Gastrocnemius medialis (tissue), 4 donors: ENCODE data around the gene FPGS. TPM values are rescaled to one million over a fixed set of nuclear protein-coding genes. Genes with fewer than 3 reads are reported as not detected.

Experiments
- ATAC-seq, 2 donors: fragments of 150-250 bp; one replicate each; pipeline ENCODE4 v1.9.1; 2016
- DNase-seq, 2 donors: peaks; one replicate each; pipeline ENCODE4 v3.0.0-alpha.2; 2019
- H3K27ac ChIP-seq, 4 donors: fragments of 200-600 bp; sonication (generic); 1 replicate in 1 of 4; 2 replicates in 3 of 4; pipeline ENCODE4 v1.5.1; 2016 to 2018; ENCODE audit warnings: mild to moderate bottlenecking in 2 of 4, moderate library complexity in 1 of 4
- H3K27me3 ChIP-seq, 3 donors: fragments of 200-600 bp; sonication (generic) in 2 of 3; 1 replicate in 1 of 3; 2 replicates in 2 of 3; pipeline versions ENCODE4 v1.5.1 to v1.6.0; 2016 to 2019; ENCODE audit warnings: mild to moderate bottlenecking in 1 of 3, moderate library complexity in 1 of 3
- H3K36me3 ChIP-seq, 2 donors: fragments of 200-600 bp; sonication (generic) in 1 of 2; one replicate each; pipeline ENCODE4 v1.5.1; 2017 to 2018
- H3K4me1 ChIP-seq, 2 donors: fragments of 200-600 bp; sonication (generic) in 1 of 2; one replicate each; pipeline ENCODE4 v1.5.1; 2016 to 2017; ENCODE audit warnings: mild to moderate bottlenecking in 2 of 2
- H3K4me3 ChIP-seq, 4 donors: fragments of 200-600 bp; sonication (generic) in 3 of 4; 1 replicate in 1 of 4; 2 replicates in 3 of 4; pipeline ENCODE4 v1.5.1; 2016 to 2019; ENCODE audit warnings: mild to moderate bottlenecking in 2 of 4
- H3K9me3 ChIP-seq, 3 donors: fragments of 200-600 bp; sonication (generic) in 2 of 3; 1 replicate in 1 of 3; 2 replicates in 2 of 3; pipeline ENCODE4 v1.5.1; 2016 to 2019
- POLR2A ChIP-seq, 2 donors: fragments of 450-650 bp; IDR thresholded peaks; one replicate each; pipeline ENCODE4 v1.6.1; 2017; ENCODE audit warnings: antibody characterized with exemption in 2 of 2, mild to moderate bottlenecking in 2 of 2, moderate library complexity in 2 of 2
- in situ Hi-C, 4 donors: fragments of 200-750 bp; cut with MboI; loops; one replicate each; pipeline versions ENCODE4 v1.15.0 to v1.8.0; 2017; ENCODE audit warnings: low sequenced_read_pairs in 4 of 4
- intact Hi-C: fragments of 100-400 bp; cut with DNase I; formaldehyde crosslinking; loops from one replicate; pipeline ENCODE4 v1.15.1; 2023; ENCODE audit warnings: low total_unique reads
- total RNA-seq, 4 donors: library from RNA; depleted of rRNA; stranded (reverse); fragments of >200 nt; gene quantifications; one replicate each; pipeline versions ENCODE4 v1.1.0 to v1.2.3, GENCODE V29; 2016
- TF ChIP-seq, protein P1 (sequence below), 5 experiments: fragments of 450-650 bp in 3 of 5; fragments of 200-600 bp in 2 of 5; sonication (generic) in 2 of 5; IDR thresholded peaks in 4 of 5; conservative IDR thresholded peaks in 1 of 5; 1 replicate in 4 of 5; 2 replicates in 1 of 5; pipeline ENCODE4 v1.5.1; 2016 to 2019; ENCODE audit warnings: antibody characterized with exemption in 5 of 5, mild to moderate bottlenecking in 3 of 5, moderate library complexity in 3 of 5

The FPGS gene
- total RNA-seq, 4 donors from 2014 or later = 36.4 to 87.6 (median 47.7) TPM

- TF ChIP-seq POLR2A (IDR thresholded peaks at IDR 0.05) = no peak
- TF ChIP-seq, protein P1, sequence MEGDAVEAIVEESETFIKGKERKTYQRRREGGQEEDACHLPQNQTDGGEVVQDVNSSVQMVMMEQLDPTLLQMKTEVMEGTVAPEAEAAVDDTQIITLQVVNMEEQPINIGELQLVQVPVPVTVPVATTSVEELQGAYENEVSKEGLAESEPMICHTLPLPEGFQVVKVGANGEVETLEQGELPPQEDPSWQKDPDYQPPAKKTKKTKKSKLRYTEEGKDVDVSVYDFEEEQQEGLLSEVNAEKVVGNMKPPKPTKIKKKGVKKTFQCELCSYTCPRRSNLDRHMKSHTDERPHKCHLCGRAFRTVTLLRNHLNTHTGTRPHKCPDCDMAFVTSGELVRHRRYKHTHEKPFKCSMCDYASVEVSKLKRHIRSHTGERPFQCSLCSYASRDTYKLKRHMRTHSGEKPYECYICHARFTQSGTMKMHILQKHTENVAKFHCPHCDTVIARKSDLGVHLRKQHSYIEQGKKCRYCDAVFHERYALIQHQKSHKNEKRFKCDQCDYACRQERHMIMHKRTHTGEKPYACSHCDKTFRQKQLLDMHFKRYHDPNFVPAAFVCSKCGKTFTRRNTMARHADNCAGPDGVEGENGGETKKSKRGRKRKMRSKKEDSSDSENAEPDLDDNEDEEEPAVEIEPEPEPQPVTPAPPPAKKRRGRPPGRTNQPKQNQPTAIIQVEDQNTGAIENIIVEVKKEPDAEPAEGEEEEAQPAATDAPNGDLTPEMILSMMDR (IDR thresholded peaks at IDR 0.05 in 4 of 5, conservative IDR thresholded peaks at IDR 0.05 in 1 of 5) = no peak
- peak in 1 of 2 donors; percentile 56 for DNase-seq
- in situ Hi-C loops (no loop called here), intact Hi-C loops (no loop called here)
- Histone ChIP-seq H3K27ac (peak overlapping the region in 3 of 4 donors; percentile 6 to 23 (median 10)), H3K9me3 (no peaks in the 10 kb centered on the region), H3K4me3 (no peak overlapping the region), H3K36me3 (peaks cover 0 to 7% of the 10 kb centered on the region in 2 donors), H3K27me3 (no peaks in the 10 kb centered on the region), H3K4me1 (peaks cover 9 to 11% of the 10 kb centered on the region in 2 donors)
- ATAC-seq = peak; percentile 24 to 53
Measured at GRCh38 chr9:127796225-127796813, 6.4 kb upstream of the FPGS start.

DNA sequence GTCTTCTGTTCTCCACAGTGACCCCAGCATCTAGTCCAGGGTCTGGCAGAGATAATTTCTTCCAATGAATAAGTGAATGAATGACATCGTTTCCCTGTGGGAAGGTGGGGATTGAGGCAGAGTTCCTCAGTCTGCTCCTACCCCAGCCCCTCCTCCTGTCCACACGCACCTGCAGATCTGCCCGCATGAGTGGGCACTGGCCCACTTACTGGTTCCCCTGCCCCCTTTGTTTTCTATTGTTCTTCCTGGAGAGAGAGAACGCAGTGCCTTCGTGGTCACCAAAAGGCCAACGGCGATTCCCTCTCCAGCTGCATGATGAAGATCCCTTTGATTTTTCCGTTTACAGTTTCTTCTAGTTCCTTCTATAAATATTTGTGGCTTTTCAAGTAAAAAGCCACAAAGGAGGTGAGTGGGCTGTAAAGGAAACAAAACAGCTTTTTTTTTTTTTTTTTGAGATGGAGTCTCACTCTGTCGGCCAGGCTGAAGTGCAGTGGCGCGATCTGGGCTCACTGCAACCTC lies 5.8 kb upstream of the FPGS start:
- no peak overlapping the region for H3K4me3 ChIP-seq
- peak overlapping the region in 2 of 4 donors; percentile 6 to 10 for H3K27ac ChIP-seq
- H3K9me3 ChIP-seq = no peaks in the 10 kb centered on the region
- no peak for ATAC-seq
- H3K27me3 ChIP-seq = no peaks in the 10 kb centered on the region
- peaks cover 0 to 1% of the 10 kb centered on the region in 2 donors for H3K36me3 ChIP-seq
- in situ Hi-C loops = no loop called here
- intact Hi-C loops = no loop called here
- peaks cover 12 to 17% of the 10 kb centered on the region in 2 donors for H3K4me1 ChIP-seq
- DNase-seq = no peak
- no peak for TF ChIP-seq POLR2A (IDR thresholded peaks at IDR 0.05)
- TF ChIP-seq, protein P1 (IDR thresholded peaks at IDR 0.05 in 4 of 5, conservative IDR thresholded peaks at IDR 0.05 in 1 of 5) = no peak

DNA sequence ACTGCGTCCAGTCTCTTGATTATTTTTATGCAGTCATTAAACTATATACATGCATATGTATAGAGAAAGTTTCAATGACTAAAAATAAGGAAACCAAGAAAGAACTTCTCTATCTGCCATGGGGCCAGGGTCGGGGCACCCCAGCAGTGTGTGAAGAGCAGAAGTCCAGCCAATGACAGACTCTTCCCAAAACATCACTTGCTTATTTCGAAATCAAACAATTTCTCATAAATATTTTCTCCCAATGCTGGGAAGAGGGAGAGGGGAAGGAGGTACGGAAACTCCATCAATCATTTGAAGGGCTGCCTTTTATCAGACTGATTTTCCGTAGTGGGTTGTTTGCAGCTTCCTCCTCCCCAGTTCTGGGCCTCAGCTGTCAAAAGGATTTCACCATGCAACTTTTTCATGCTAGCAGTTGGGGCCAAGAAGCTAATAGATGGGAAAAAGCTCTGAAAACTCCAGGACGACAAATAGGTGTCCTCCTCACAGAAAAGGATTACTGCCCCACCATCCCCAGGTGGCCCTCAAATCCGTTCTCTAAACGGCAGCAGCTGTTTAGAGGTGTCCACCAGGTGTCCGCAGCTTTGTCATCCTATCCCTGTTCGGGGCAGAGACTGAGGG lies 617 bp upstream of the FPGS start:
- ATAC-seq = peak; percentile 64 to 67

GRCh38 chr9:127803507-127804352 lies 1.0 kb downstream of the FPGS start:
- in situ Hi-C loops (loop anchor here in 1 of 4 donors (10.0 kb wide), 1 partner anchor 61 kb away; no protein-coding TSS in a partner anchor), intact Hi-C loops (loop anchor here (2.0 to 10.0 kb wide), 2 partner anchors 73 to 291 kb away; partner anchors contain the start of gene AK1)
- Histone ChIP-seq H3K4me3 (peak overlapping the region; percentile 71 to 82 (median 80)), H3K4me1 (peaks cover 23 to 41% of the 10 kb centered on the region in 2 donors), H3K36me3 (peaks cover 0 to 41% of the 10 kb centered on the region in 2 donors), H3K27me3 (no peaks in the 10 kb centered on the region), H3K9me3 (no peaks in the 10 kb centered on the region), H3K27ac (peak overlapping the region; percentile 94 to 98 (median 96))
- DNase-seq (peak; percentile 49 to 79), ATAC-seq (peak; percentile 33 to 47)
- TF ChIP-seq POLR2A (IDR thresholded peaks at IDR 0.05) = no peak
- TF ChIP-seq, protein P1 (IDR thresholded peaks at IDR 0.05 in 4 of 5, conservative IDR thresholded peaks at IDR 0.05 in 1 of 5) = no peak

More for the DNA sequence above, 617 bp upstream of the FPGS start:
- Histone ChIP-seq H3K4me1 (peaks cover 23 to 41% of the 10 kb centered on the region in 2 donors), H3K9me3 (no peaks in the 10 kb centered on the region), H3K36me3 (peaks cover 0 to 25% of the 10 kb centered on the region in 2 donors), H3K27me3 (no peaks in the 10 kb centered on the region), H3K4me3 (peak overlapping the region; percentile 71 to 82 (median 80)), H3K27ac (peak overlapping the region; percentile 94 to 98 (median 96))
- TF ChIP-seq, protein P1 (IDR thresholded peaks at IDR 0.05 in 4 of 5, conservative IDR thresholded peaks at IDR 0.05 in 1 of 5) = peak; percentile 26 to 51 (median 35)
- peak in 1 of 2 donors; percentile 2 for TF ChIP-seq POLR2A (IDR thresholded peaks at IDR 0.05)
- DNase-seq = no peak
- intact Hi-C loops = loop anchor here (1.0 to 10.0 kb wide), 4 partner anchors 17 to 293 kb away; partner anchors contain the start of genes AK1 and ST6GALNAC4
- in situ Hi-C loops = loop anchor here in 1 of 4 donors (10.0 kb wide), 1 partner anchor 63 kb away; no protein-coding TSS in a partner anchor
